ENCODE measurements around the gene CYP26B1.

GRCh38 chr2:72172478-72172877, 24.8 kb upstream of the CYP26B1 start:
- no peak for TF ChIP-seq CTCF (IDR thresholded peaks at IDR 0.05 in 8 of 11, conservative IDR thresholded peaks at IDR 0.05 in 3 of 11)
- no peak for TF ChIP-seq POLR2A (IDR thresholded peaks at IDR 0.05)

All from spleen (tissue), 7 donors.